ENCODE data around the gene SNX6.
"Not testable (repeated sequence)": the region's sequence is repeated elsewhere in the genome, so short reads cannot be mapped to it uniquely, and the experiment has no call there.

Gene SNX6

DNA sequence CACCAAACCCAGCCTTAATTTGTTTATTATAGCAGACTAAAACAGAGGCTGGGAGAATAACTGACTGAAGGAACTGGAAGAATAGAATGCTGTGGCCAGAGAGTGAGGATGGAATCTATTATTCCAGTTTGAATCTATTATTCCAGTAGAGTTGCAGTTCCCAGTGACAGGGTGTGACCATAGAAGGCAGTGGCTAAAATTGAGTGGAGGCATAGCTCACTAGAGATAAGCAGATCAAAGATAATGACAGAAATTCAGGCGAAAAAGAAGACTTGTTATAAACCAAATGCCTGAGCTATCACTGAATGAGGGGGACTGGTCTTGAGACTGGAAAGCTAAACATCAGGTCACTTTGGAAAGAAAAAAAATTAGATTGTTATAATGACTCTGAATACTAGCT lies 26.0 kb upstream of the SNX6 start:
- ATAC-seq: no peak
- TF ChIP-seq, protein P1, sequence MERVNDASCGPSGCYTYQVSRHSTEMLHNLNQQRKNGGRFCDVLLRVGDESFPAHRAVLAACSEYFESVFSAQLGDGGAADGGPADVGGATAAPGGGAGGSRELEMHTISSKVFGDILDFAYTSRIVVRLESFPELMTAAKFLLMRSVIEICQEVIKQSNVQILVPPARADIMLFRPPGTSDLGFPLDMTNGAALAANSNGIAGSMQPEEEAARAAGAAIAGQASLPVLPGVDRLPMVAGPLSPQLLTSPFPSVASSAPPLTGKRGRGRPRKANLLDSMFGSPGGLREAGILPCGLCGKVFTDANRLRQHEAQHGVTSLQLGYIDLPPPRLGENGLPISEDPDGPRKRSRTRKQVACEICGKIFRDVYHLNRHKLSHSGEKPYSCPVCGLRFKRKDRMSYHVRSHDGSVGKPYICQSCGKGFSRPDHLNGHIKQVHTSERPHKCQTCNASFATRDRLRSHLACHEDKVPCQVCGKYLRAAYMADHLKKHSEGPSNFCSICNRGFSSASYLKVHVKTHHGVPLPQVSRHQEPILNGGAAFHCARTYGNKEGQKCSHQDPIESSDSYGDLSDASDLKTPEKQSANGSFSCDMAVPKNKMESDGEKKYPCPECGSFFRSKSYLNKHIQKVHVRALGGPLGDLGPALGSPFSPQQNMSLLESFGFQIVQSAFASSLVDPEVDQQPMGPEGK (CRISPR knock-in tag; IDR thresholded peaks at IDR 0.05; ENCODE audit: borderline replicate concordance): no peak
- TF ChIP-seq ZC3H10 (CRISPR knock-in tag; IDR thresholded peaks at IDR 0.05) (no peak), TCF4 (CRISPR knock-in tag; IDR thresholded peaks at IDR 0.05; ENCODE audit: borderline replicate concordance) (no peak), ZNF70 (CRISPR knock-in tag; IDR thresholded peaks at IDR 0.05) (no peak)
- TF ChIP-seq, protein P2, sequence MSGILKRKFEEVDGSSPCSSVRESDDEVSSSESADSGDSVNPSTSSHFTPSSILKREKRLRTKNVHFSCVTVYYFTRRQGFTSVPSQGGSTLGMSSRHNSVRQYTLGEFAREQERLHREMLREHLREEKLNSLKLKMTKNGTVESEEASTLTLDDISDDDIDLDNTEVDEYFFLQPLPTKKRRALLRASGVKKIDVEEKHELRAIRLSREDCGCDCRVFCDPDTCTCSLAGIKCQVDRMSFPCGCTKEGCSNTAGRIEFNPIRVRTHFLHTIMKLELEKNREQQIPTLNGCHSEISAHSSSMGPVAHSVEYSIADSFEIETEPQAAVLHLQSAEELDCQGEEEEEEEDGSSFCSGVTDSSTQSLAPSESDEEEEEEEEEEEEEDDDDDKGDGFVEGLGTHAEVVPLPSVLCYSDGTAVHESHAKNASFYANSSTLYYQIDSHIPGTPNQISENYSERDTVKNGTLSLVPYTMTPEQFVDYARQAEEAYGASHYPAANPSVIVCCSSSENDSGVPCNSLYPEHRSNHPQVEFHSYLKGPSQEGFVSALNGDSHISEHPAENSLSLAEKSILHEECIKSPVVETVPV (CRISPR knock-in tag; IDR thresholded peaks at IDR 0.05): no peak

DNA sequence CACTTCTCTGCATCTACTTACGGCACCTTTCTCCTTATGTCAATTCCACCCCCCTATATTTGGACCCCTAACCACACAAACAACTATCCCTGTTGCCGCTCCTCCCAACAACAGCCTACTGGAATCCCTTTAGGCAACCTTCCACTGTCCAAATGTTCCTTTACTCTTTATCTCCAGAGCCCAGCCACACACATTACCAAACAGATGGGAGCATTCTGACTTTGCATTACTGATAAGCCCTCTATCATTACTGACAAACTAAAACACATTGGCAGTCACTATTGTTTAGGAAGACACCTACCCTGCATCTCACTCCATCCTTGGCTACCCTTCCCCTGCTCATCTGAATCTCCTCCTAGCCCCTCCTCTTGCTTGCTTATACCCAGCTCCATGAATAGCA lies 23.1 kb upstream of the SNX6 start:
- not testable (repeated sequence) for ATAC-seq

DNA sequence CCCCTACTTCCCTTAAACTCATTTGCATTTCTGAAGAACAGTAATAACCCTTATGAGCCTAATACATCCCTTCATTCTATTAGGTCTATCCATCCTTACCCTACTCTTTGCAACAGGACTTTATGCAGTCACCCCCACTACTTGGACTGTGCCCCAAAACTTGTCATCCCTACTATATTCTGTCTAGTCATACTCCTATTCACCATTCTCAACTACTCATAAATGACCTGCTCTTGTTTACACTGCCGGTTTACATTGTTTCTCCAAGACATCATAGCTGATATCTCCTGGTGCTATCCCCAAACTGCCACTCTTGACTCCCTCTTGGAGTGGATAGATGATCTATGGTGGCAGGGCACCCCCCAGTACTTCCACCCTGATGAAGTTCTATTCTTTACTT lies 22.4 kb upstream of the SNX6 start:
- ATAC-seq: not testable (repeated sequence)

DNA sequence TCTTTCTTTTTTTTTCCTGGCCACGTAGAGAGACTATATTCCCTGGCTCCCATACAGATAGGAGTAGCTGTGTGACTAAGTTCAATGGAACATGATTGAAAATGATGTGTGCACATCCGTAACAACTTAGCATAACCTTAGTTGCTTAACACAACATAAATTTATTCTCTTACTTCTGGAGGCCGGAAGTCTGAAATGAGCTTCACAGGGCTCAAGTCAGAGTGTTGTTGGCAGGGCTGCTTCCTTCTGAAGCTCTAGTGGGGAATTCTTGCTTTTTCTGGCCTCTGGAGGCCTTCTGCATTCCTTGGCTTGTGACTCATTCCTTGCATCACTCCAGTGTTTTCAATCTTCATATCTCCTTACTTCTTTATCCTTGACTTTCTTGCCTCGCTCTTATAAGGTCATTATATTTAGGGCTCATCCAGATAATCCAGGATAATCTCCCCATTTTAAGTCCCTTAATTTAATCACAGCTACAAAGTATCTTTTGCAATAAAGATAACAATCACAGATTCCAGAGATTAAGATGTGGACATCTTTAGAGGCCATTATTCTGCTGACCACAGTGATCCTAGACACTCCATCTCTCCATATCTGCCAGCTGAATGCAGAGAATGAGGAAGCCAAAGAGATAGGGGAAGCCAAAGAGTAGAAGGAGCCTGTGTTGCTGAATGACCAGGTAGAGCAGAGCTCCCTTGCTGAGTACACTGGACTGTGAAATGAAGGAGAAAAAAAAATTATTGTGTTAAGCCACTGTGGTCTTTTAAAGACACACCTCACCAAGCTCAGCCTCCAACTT lies 21.0 kb upstream of the SNX6 start:
- ATAC-seq: peak; percentile 92
- TF ChIP-seq RARB (CRISPR knock-in tag; IDR thresholded peaks at IDR 0.05) (no peak), ZFP3 (CRISPR knock-in tag; IDR thresholded peaks at IDR 0.05) (no peak), ZC3H10 (CRISPR knock-in tag; IDR thresholded peaks at IDR 0.05) (no peak), ZNF70 (CRISPR knock-in tag; IDR thresholded peaks at IDR 0.05) (no peak), ARNTL (CRISPR knock-in tag; IDR thresholded peaks at IDR 0.05; ENCODE audit: borderline replicate concordance, low read depth) (no peak), ZFP30 (CRISPR knock-in tag; IDR thresholded peaks at IDR 0.05) (no peak)
- TF ChIP-seq, protein P1 (CRISPR knock-in tag; IDR thresholded peaks at IDR 0.05; ENCODE audit: borderline replicate concordance): no peak; the same call in 1 of the 2 replicates

DNA sequence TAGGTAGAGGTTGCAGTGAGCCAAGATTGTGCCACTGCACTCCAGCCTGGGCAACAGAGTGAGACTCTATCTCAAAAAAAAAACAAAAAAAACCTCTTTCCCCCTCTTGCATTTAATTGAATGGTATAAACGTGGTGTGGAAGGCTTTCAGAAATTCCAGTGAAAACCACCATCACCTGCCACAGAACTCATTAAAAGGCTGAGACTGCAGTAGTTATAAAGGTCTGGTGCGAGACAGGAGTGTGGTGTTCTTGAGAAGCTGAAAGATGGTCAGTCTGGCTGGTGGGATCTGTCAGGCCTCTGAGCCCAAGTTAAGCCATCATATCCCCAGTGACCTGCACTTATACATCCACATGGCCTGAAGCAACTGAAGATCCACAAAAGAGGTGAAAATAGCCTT lies 20.1 kb upstream of the SNX6 start:
- not testable (repeated sequence) for ATAC-seq

DNA sequence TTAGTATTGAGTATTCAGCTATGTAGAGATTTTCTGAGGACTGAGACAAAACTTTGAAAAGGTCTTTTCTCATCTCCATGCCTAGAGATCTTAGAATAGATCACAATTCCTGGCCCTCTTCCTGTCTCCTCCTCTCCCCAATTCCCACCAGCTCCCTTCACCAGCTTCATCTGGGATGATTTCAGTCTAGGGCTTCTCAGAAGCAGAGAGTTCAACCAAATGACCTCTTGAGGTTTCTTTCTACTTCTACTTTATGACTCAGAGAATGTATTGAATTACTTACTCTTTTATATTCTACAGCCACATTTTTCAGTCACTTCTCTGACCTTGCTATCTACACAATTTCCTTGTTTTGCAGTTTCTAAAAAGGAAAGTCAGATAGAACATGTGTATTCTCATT lies 19.4 kb upstream of the SNX6 start:
- ATAC-seq: peak; percentile 75
- TF ChIP-seq, protein P3, sequence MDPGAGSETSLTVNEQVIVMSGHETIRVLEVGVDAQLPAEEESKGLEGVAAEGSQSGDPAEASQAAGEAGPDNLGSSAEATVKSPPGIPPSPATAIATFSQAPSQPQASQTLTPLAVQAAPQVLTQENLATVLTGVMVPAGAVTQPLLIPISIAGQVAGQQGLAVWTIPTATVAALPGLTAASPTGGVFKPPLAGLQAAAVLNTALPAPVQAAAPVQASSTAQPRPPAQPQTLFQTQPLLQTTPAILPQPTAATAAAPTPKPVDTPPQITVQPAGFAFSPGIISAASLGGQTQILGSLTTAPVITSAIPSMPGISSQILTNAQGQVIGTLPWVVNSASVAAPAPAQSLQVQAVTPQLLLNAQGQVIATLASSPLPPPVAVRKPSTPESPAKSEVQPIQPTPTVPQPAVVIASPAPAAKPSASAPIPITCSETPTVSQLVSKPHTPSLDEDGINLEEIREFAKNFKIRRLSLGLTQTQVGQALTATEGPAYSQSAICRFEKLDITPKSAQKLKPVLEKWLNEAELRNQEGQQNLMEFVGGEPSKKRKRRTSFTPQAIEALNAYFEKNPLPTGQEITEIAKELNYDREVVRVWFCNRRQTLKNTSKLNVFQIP (CRISPR knock-in tag; IDR thresholded peaks at IDR 0.05; ENCODE audit: borderline replicate concordance, low read depth): no peak
- TF ChIP-seq ZNF565 (CRISPR knock-in tag; conservative IDR thresholded peaks at IDR 0.05; ENCODE audit: low read depth) (no peak), ZFP30 (CRISPR knock-in tag; IDR thresholded peaks at IDR 0.05) (0 out of 2 replicates have a peak, but pooled peaks have one; percentile 25), OSR1 (CRISPR knock-in tag; IDR thresholded peaks at IDR 0.05) (no peak), TOX (CRISPR knock-in tag; IDR thresholded peaks at IDR 0.05; ENCODE audit: borderline replicate concordance) (peak; percentile 47; the same call in 1 of the 2 replicates), CSDC2 (CRISPR knock-in tag; IDR thresholded peaks at IDR 0.05) (no peak), GLIS3 (CRISPR knock-in tag; IDR thresholded peaks at IDR 0.05) (no peak), RARB (CRISPR knock-in tag; IDR thresholded peaks at IDR 0.05) (no peak), ZNF8 (CRISPR knock-in tag; IDR thresholded peaks at IDR 0.05) (no peak), ESRRG (CRISPR knock-in tag; IDR thresholded peaks at IDR 0.05) (no peak)
- TF ChIP-seq, protein P4, sequence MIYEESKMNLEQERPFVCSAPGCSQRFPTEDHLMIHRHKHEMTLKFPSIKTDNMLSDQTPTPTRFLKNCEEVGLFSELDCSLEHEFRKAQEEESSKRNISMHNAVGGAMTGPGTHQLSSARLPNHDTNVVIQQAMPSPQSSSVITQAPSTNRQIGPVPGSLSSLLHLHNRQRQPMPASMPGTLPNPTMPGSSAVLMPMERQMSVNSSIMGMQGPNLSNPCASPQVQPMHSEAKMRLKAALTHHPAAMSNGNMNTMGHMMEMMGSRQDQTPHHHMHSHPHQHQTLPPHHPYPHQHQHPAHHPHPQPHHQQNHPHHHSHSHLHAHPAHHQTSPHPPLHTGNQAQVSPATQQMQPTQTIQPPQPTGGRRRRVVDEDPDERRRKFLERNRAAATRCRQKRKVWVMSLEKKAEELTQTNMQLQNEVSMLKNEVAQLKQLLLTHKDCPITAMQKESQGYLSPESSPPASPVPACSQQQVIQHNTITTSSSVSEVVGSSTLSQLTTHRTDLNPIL (CRISPR knock-in tag; IDR thresholded peaks at IDR 0.05; ENCODE audit: low read depth): no peak
- TF ChIP-seq, protein P5, sequence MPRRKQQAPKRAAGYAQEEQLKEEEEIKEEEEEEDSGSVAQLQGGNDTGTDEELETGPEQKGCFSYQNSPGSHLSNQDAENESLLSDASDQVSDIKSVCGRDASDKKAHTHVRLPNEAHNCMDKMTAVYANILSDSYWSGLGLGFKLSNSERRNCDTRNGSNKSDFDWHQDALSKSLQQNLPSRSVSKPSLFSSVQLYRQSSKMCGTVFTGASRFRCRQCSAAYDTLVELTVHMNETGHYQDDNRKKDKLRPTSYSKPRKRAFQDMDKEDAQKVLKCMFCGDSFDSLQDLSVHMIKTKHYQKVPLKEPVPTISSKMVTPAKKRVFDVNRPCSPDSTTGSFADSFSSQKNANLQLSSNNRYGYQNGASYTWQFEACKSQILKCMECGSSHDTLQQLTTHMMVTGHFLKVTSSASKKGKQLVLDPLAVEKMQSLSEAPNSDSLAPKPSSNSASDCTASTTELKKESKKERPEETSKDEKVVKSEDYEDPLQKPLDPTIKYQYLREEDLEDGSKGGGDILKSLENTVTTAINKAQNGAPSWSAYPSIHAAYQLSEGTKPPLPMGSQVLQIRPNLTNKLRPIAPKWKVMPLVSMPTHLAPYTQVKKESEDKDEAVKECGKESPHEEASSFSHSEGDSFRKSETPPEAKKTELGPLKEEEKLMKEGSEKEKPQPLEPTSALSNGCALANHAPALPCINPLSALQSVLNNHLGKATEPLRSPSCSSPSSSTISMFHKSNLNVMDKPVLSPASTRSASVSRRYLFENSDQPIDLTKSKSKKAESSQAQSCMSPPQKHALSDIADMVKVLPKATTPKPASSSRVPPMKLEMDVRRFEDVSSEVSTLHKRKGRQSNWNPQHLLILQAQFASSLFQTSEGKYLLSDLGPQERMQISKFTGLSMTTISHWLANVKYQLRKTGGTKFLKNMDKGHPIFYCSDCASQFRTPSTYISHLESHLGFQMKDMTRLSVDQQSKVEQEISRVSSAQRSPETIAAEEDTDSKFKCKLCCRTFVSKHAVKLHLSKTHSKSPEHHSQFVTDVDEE (CRISPR knock-in tag; IDR thresholded peaks at IDR 0.05): no peak
- TF ChIP-seq, protein P2 (CRISPR knock-in tag; IDR thresholded peaks at IDR 0.05): no peak

Measured in SK-N-SH treated with all-trans-retinoic acid at 6 μM for 48 hours (cell line).